Aorta (tissue), 5 donors: ENCODE measurements around the gene ATAD3B. TPM values are rescaled to one million over a fixed set of nuclear protein-coding genes. Genes with fewer than 3 reads are reported as not detected.

Source experiments
- ATAC-seq: fragments of 200-7000 bp; cut with Tn5 transposase; one replicate; pipeline ENCODE4 v1.9.1; 2022; ENCODE audit warnings: moderate library complexity; ENCODE audit not compliant: low FRiP score
- DNase-seq, 2 donors: peaks; one replicate each; pipeline ENCODE4 v3.0.0-alpha.2; 2020
- H3K27ac ChIP-seq, 2 donors: one replicate each; pipeline ENCODE4 v1.5.1; 2013; ENCODE audit warnings: low read length in 2 of 2, mild to moderate bottlenecking in 2 of 2, moderate library complexity in 2 of 2, control low read depth in 1 of 2, inconsistent platforms in 1 of 2, low read depth in 1 of 2
- H3K27me3 ChIP-seq, 2 donors: one replicate each; pipeline ENCODE4 v1.6.1; 2013; ENCODE audit warnings: control low read depth in 1 of 2, low read length in 1 of 2, mild to moderate bottlenecking in 1 of 2, moderate library complexity in 1 of 2; ENCODE audit not compliant: insufficient read depth in 2 of 2, control insufficient read depth in 1 of 2
- H3K36me3 ChIP-seq, 2 donors: one replicate each; pipeline ENCODE4 v1.6.1; 2013; ENCODE audit warnings: control low read depth in 1 of 2, low read length in 1 of 2, mild to moderate bottlenecking in 1 of 2; ENCODE audit not compliant: insufficient read depth in 2 of 2, control insufficient read depth in 1 of 2
- H3K4me1 ChIP-seq, 2 donors: one replicate each; pipeline ENCODE4 v1.6.1; 2013; ENCODE audit warnings: low read length in 2 of 2, control low read depth in 1 of 2, mild to moderate bottlenecking in 1 of 2, moderate library complexity in 1 of 2; ENCODE audit not compliant: insufficient read depth in 2 of 2, control insufficient read depth in 1 of 2
- H3K4me3 ChIP-seq, 2 donors: one replicate each; pipeline ENCODE4 v1.5.1; 2013; ENCODE audit warnings: low read length in 2 of 2, control low read depth in 1 of 2, mild to moderate bottlenecking in 1 of 2
- H3K9me3 ChIP-seq: one replicate; pipeline ENCODE4 v1.6.1; 2013; ENCODE audit warnings: mild to moderate bottlenecking, low read length; ENCODE audit not compliant: control insufficient read depth
- WGBS, 2 donors: extraction: QIAGEN DNeasy Blood & Tissue Kit; methylation state at CpG; one replicate each; pipeline ENCODE4 v1.1.7; 2013; 5-methylcytosine and 5-hydroxymethylcytosine counted together
- intact Hi-C, 2 donors: fragments of 100-400 bp; cut with DNase I; formaldehyde crosslinking; loops; one replicate each; pipeline versions ENCODE4 v1.14.2 to v1.15.0; 2022
- polyA plus RNA-seq, 2 donors: library from polyadenylated mRNA; stranded (reverse); fragments of 200-250 nt; gene quantifications; one replicate each; pipeline ENCODE4 v1.2.3, GENCODE V29; 2013
- total RNA-seq, 2 donors: library from RNA; stranded (reverse); fragmentation: NEBNext Ultra II Directional; extraction: Animal tissue kit (Norgen Biotek cat#: 25700); gene quantifications; one replicate each; pipeline ENCODE4 v1.2.1, GENCODE V29; 2021
- donor health status: healthy with polysubstance abuse.
- donor health status: Bipolar disorder and iron deficiency.
- donor health status: DM: no; HTN: no; CAD: no.
- donor health status: DM: no; HTN: no; CAD: no.
- donor health status: DM: yes; HTN: yes; CAD: no.

Gene ATAD3B
- total and polyA plus RNA-seq, 4 donors = 6.1 to 44.8 (median 14.8) TPM

DNA sequence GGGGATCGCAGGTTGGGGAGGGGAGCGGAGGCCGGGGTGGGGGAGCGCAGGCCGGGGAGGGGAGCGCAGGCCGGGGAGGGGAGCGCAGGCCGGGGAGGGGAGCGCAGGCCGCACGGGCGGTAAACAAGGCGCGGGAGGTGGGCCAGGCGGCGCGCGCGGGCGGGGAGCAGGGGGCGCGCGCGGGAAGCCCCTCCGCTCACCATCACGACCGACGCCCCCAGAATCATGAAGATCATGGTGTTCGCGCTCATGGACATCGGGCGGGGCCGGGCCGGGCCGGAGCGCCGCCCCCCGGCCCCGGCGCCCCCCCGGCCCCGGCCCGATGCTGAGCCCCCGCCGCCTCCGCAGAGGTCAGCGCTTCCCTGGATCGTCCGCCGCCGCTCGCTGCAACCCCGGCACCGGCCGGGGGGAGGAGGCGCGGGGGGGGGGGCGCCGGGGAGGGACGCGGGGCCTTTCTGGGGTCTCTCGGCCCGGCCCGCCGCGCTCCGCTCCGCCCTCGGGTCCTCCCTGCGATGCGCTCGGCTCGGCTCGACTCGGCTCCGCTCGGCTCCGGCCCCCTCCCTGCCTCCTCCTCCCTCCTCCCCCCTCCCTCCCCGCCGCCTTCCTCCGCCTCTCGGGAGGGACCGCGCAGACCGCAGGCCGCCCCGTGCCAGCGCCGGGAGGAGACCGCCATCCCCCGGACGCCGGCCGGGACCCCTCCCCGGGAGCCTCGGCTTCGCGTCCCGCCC is 68.7 kb downstream of the ATAD3B start, which contains the start of gene TMEM240:
TMEM240 (minus strand) TSS at position 535 of the 728 bp plus-strand sequence; CDS start at position 257, 278 bp downstream.
- no peaks in the 10 kb centered on the region for H3K27me3 ChIP-seq
- intact Hi-C loops = no loop called here
- no peaks in the 10 kb centered on the region for H3K36me3 ChIP-seq
- peak; percentile 78 for ATAC-seq
- no peaks in the 10 kb centered on the region for H3K4me1 ChIP-seq
- DNase-seq = peak; percentile 88 to 93
- WGBS, 2 donors = 1% methylated on average over 24 to 99 of the region's 100 CpGs
- H3K9me3 ChIP-seq = no peaks in the 10 kb centered on the region
- H3K4me3 ChIP-seq = peak within 1 kb of the TSS; percentile 46 to 64
- no peak within 1 kb of the TSS for H3K27ac ChIP-seq

DNA sequence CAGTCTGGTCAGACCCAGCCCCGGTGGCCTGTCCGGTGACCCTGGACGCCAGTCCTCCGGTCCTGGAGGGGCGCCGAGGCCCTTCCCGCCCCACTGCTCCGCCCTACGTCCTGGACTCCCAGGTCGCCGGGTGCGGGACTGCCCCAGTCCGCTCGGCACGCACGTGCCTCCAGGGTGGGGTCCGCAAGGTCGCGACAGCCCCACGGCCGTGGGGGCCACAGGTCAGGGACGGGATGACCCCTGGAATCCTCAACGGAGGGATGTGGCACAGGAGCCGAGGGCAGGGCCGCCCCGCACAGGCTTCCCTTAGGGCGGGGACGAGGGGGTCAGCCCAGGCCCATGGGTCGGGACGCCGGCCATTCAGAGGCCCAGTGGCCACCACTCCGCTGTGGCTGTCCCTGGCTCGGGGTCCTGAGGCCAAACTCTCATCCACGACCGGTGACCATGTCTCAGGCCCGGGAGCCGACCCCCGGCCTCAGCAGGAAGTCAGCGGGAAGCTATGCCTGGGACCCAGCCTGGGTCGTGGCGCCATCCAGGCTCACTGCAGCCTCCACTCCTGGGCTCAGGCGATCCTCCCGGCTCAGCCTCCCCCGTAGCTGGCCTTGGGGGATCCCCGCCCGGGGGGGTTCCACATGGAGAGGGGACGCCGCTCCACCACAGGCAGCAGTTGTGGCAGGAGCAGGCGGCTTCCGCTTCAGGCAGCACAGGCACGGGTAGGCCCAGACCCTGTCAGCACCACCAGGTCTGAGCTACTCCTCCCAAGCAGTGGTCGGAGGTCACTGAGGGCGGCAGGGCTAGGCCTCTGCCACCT is 69.5 kb downstream of the ATAD3B start:
- peak; percentile 9 for ATAC-seq
- Histone ChIP-seq H3K4me3 (peak overlapping the region in 1 of 2 donors; percentile 46), H3K4me1 (no peaks in the 10 kb centered on the region), H3K36me3 (no peaks in the 10 kb centered on the region), H3K9me3 (no peaks in the 10 kb centered on the region), H3K27me3 (no peaks in the 10 kb centered on the region), H3K27ac (no peak overlapping the region)
- 51 to 56% methylated on average over 47 to 53 of the region's 53 CpGs for WGBS, 2 donors
- intact Hi-C loops = no loop called here
- peak in 1 of 2 donors; percentile 82 for DNase-seq

DNA sequence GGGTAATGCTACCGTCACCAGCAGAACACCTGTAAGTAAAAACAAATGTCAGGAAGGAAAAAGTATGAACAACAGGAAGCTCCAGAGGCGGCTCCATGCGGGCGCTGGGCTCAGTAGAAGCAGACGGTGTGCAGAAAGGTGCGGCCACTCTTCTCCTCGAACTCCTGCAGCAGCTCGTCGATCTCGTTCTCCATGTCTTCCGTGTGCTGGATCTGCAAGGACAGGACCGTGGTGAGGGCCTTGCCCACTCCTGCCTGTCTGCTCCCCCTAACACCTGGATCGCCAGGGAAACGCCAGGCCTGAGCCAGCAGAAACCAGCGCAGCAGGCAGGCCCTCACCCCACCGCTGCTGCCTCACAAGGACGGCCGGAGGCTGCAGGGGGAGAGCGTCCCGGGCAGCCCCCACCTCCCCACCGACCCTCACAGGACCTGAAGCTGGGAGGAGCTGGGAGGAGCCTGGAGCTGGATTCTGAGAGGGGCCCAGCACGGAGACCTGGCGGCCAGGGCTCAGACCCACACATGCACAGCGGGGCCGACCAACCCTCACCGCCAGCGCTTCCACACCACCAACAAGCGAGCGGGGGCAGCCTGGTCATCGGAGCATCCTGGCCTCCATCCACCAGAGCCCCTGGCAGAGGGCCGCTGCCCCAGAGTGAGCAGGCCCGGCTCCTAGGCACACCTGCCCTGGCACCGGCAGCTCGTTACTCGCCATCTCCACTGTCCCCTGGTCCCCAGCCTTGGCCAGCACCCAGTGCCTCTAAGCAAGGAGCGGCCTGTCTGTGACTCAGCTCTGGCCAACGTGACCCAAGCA is 70.6 kb downstream of the ATAD3B start:
- Histone ChIP-seq H3K9me3 (no peaks in the 10 kb centered on the region), H3K27ac (no peak overlapping the region), H3K36me3 (no peaks in the 10 kb centered on the region), H3K4me1 (no peaks in the 10 kb centered on the region), H3K4me3 (no peak overlapping the region), H3K27me3 (no peaks in the 10 kb centered on the region)
- DNase-seq (no peak), ATAC-seq (no peak)
- WGBS, 2 donors = 90 to 92% methylated on average over 36 to 37 of the region's 37 CpGs
- intact Hi-C loops = no loop called here

GRCh38 chr1:1542766-1543705 is 71.5 kb downstream of the ATAD3B start:
- no peaks in the 10 kb centered on the region for H3K9me3 ChIP-seq
- H3K27me3 ChIP-seq = no peaks in the 10 kb centered on the region
- no peaks in the 10 kb centered on the region for H3K4me1 ChIP-seq
- H3K36me3 ChIP-seq = no peaks in the 10 kb centered on the region
- DNase-seq (no peak), ATAC-seq (no peak)
- H3K4me3 ChIP-seq = no peak overlapping the region
- H3K27ac ChIP-seq = no peak overlapping the region
- WGBS, 2 donors = 86 to 87% methylated on average over 45 of the region's 45 CpGs
- intact Hi-C loops = no loop called here

- WGBS, 2 donors = 65 to 75% methylated on average over 19 of the region's 19 CpGs
- Histone ChIP-seq H3K4me1 (no peaks in the 10 kb centered on the region), H3K27ac (no peak overlapping the region), H3K9me3 (no peaks in the 10 kb centered on the region), H3K4me3 (no peak overlapping the region), H3K27me3 (no peaks in the 10 kb centered on the region), H3K36me3 (no peaks in the 10 kb centered on the region)
- intact Hi-C loops = no loop called here
- DNase-seq = no peak
- ATAC-seq = no peak
Measured at GRCh38 chr1:1543706-1544099, 72.1 kb downstream of the ATAD3B start.

GRCh38 chr1:1544544-1544943 is 73.0 kb downstream of the ATAD3B start:
- Histone ChIP-seq H3K4me1 (no peaks in the 10 kb centered on the region), H3K27ac (no peak overlapping the region), H3K36me3 (no peaks in the 10 kb centered on the region), H3K27me3 (no peaks in the 10 kb centered on the region), H3K9me3 (no peaks in the 10 kb centered on the region), H3K4me3 (no peak overlapping the region)
- DNase-seq (no peak), ATAC-seq (no peak)
- 87 to 91% methylated on average over 10 of the region's 10 CpGs for WGBS, 2 donors
- intact Hi-C loops = no loop called here
